A673 (cell line): ENCODE results near the gene FZD1. TPM values are rescaled to one million over a fixed set of nuclear protein-coding genes. Genes with fewer than 3 reads are reported as not detected.

ENCODE experiments used
- BruUV-seq: library from RNA; stranded (reverse); fragments of 400-500 nt; replicated peaks from 2 replicates; lab custom pipeline; 2021; lab: Mats Ljungman, UMichigan
- CTCF ChIA-PET: fragments of 300-600 bp; sonication (Branson Sonifier 250); formaldehyde crosslinking; loops from one replicate; lab custom pipeline; 2022; ENCODE audit warnings: antibody characterized with exemption; lab: Charles Lee
- POLR2A ChIA-PET: fragments of 300-600 bp; sonication (Branson Sonifier 250); formaldehyde crosslinking; loops from one replicate; lab custom pipeline; 2022; ENCODE audit warnings: antibody characterized with exemption; ENCODE audit not compliant: low non-redundant PET; lab: Charles Lee
- DNase-seq: peaks from one replicate; pipeline ENCODE4 v3.0.0-alpha.2; 2015; ENCODE audit warnings: low spot score
- H3K27ac ChIP-seq: fragments of 200-600 bp; sonication (generic); 2 replicates; pipeline ENCODE4 v1.5.1; 2016; ENCODE audit warnings: mixed run types, low read depth, mild to moderate bottlenecking, mixed read lengths, antibody characterized with exemption, low read length; ENCODE audit not compliant: poor library complexity, severe bottlenecking
- H3K27me3 ChIP-seq: fragments of 200-600 bp; sonication (generic); replicated peaks from 2 replicates; pipeline ENCODE4 v1.6.1; 2017; ENCODE audit warnings: mixed run types, low read depth, mild to moderate bottlenecking, mixed read lengths, antibody characterized with exemption, low read length; ENCODE audit not compliant: insufficient read depth, poor library complexity
- H3K36me3 ChIP-seq: fragments of 200-600 bp; sonication (generic); 2 replicates; pipeline ENCODE4 v1.6.1; 2016; ENCODE audit warnings: mixed run types, mild to moderate bottlenecking, mixed read lengths, antibody characterized with exemption, low read length; ENCODE audit not compliant: insufficient read depth, poor library complexity, severe bottlenecking
- H3K4me1 ChIP-seq: fragments of 200-600 bp; sonication (generic); 2 replicates; pipeline ENCODE4 v1.6.1; 2017; ENCODE audit warnings: mixed run types, mild to moderate bottlenecking, mixed read lengths, antibody characterized with exemption, low read length; ENCODE audit not compliant: insufficient read depth, poor library complexity, severe bottlenecking
- H3K4me3 ChIP-seq: fragments of 200-600 bp; sonication (generic); 2 replicates; pipeline ENCODE4 v1.5.1; 2016; ENCODE audit warnings: low read depth, mixed run types, mild to moderate bottlenecking, mixed read lengths, low read length; ENCODE audit not compliant: poor library complexity, severe bottlenecking
- H3K9me3 ChIP-seq: fragments of 200-600 bp; sonication (generic); 2 replicates; pipeline ENCODE4 v1.6.1; 2016; ENCODE audit warnings: mixed run types, low read depth, mild to moderate bottlenecking, mixed read lengths, antibody characterized with exemption, low read length; ENCODE audit not compliant: poor library complexity, severe bottlenecking
- EZH2 ChIP-seq: fragments of 200-600 bp; sonication (generic); IDR thresholded peaks from 2 replicates; pipeline ENCODE4 v1.6.1; 2017; ENCODE audit warnings: borderline replicate concordance, low read depth, mild to moderate bottlenecking, mixed read lengths, antibody characterized with exemption, low read length; ENCODE audit not compliant: poor library complexity, severe bottlenecking
- intact Hi-C: fragments of 100-400 bp; cut with micrococcal nuclease; formaldehyde crosslinking; loops from one replicate; pipeline ENCODE4 v1.10.0; 2022; ENCODE audit not compliant: unreplicated experiment
- total RNA-seq: library from RNA; stranded (reverse); gene quantifications from 2 replicates; pipeline ENCODE4 v1.2.3, GENCODE V29; 2021
- TF ChIP-seq, protein P1 (sequence below): fragments of 300-800, 200-600 bp; sonication (generic); conservative IDR thresholded peaks from 2 replicates; pipeline ENCODE4 v1.5.1; 2017; ENCODE audit warnings: low read depth, mild to moderate bottlenecking, antibody characterized with exemption, low read length, moderate library complexity, mixed read lengths

The FZD1 gene
- total RNA-seq, 1 experiment from 2014 or later = 49.9 TPM

DNA sequence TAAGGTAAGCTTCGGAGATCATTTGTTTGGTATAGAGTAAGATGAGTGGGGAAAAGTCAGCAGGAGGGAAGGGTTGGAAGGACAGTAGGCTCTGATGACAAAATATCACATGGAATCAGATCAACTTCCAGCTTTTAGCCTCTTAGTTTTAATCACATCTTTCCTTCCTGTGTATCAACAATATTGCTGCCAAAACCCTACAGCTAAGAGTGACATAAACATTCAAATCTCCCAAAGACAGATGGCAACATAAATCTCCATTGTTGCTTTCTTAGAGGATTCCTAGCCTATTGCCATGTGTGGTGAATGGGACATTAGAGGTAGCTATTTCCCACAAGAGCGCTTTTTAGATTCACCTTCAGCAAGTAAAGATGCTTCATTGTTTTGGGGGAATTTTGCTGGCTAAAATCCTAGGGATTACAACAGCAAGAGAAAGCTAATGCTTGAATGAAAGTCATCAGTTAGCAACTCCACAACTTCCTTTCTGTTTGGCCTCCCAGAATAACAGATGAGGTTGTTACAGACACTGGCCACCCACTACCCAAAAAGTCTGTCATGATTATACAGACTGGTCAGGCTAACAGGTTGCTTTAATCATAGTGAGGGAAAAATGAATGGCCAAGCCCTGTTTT lies 35.2 kb upstream of the FZD1 start:
- peak; percentile 58 for DNase-seq
- BruUV-seq = no TSS peak
- no peaks in the 10 kb centered on the region for H3K36me3 ChIP-seq
- no peaks in the 10 kb centered on the region for H3K27me3 ChIP-seq
- ChIA-PET CTCF (no interaction called here), POLR2A (no interaction called here)
- TF ChIP-seq, protein P1, sequence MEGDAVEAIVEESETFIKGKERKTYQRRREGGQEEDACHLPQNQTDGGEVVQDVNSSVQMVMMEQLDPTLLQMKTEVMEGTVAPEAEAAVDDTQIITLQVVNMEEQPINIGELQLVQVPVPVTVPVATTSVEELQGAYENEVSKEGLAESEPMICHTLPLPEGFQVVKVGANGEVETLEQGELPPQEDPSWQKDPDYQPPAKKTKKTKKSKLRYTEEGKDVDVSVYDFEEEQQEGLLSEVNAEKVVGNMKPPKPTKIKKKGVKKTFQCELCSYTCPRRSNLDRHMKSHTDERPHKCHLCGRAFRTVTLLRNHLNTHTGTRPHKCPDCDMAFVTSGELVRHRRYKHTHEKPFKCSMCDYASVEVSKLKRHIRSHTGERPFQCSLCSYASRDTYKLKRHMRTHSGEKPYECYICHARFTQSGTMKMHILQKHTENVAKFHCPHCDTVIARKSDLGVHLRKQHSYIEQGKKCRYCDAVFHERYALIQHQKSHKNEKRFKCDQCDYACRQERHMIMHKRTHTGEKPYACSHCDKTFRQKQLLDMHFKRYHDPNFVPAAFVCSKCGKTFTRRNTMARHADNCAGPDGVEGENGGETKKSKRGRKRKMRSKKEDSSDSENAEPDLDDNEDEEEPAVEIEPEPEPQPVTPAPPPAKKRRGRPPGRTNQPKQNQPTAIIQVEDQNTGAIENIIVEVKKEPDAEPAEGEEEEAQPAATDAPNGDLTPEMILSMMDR = no peak
- TF ChIP-seq EZH2 = no peak
- H3K9me3 ChIP-seq = no peaks in the 10 kb centered on the region
- peak overlapping the region; percentile 11 for H3K27ac ChIP-seq
- intact Hi-C loops = no loop called here
- H3K4me3 ChIP-seq = no peak overlapping the region
- H3K4me1 ChIP-seq = peaks cover 15% of the 10 kb centered on the region

DNA sequence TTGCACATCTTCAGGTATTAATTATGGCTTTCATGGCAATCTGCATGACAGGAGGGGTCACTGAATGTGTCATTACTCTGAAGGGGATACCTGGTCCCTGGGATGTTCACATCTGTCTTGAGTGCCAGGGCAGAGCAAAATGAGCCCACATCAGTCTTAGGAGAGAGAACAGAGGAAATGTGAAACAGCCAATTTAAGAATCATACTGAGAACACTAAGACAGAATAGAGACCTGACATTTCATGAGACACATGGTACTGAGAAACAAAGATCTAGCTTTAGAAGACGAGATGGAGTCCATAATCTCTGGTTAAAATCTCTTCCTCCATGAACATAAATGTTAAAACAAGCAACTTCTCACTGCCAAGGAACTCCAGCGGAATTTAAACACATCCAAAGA lies 34.1 kb upstream of the FZD1 start:
- TF ChIP-seq, protein P1 = no peak
- no peak for TF ChIP-seq EZH2
- Histone ChIP-seq H3K27me3 (no peaks in the 10 kb centered on the region), H3K9me3 (no peaks in the 10 kb centered on the region), H3K4me3 (no peak overlapping the region), H3K4me1 (peaks cover 15% of the 10 kb centered on the region), H3K27ac (no peak overlapping the region), H3K36me3 (no peaks in the 10 kb centered on the region)
- ChIA-PET CTCF (no interaction called here), POLR2A (no interaction called here)
- no TSS peak for BruUV-seq
- intact Hi-C loops = no loop called here
- DNase-seq = no peak

DNA sequence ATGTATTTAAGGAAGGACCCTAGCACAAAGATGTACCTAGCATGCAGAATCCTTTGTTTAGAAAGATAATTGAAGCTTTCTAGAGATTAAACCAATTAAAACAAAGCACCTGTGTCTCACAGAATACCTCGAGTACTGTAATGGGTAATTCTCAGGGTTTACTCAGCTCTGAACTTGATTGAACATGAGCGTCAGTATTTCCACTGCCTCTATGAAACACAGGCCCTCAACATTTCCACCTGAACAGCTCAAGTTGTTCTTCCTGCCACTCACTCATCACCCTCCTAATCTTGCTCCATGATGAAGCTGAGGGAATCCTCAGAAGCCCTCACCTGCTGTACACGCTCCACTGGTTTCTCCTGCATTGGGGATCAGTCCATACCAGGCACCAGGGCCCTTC lies 33.7 kb upstream of the FZD1 start:
- ChIA-PET POLR2A (no interaction called here), CTCF (no interaction called here)
- Histone ChIP-seq H3K27me3 (no peaks in the 10 kb centered on the region), H3K4me1 (peaks cover 15% of the 10 kb centered on the region), H3K36me3 (no peaks in the 10 kb centered on the region), H3K4me3 (no peak overlapping the region), H3K27ac (no peak overlapping the region), H3K9me3 (no peaks in the 10 kb centered on the region)
- TF ChIP-seq, protein P1 = no peak
- intact Hi-C loops = no loop called here
- DNase-seq = no peak
- no TSS peak for BruUV-seq
